WERI-Rb-1 (cell line): ENCODE data around the gene HDDC3.

Experiments
- DNase-seq: peaks from one replicate; pipeline ENCODE4 v3.0.0-alpha.2; 2020
- H3K27ac ChIP-seq: fragments of 250-450 bp; sonication (Bioruptor Pico); 2 replicates; pipeline ENCODE4 v1.5.1; 2020; ENCODE audit warnings: mild to moderate bottlenecking, moderate library complexity
- H3K27me3 ChIP-seq: fragments of 250-450 bp; sonication (Bioruptor Pico); 2 replicates; pipeline ENCODE4 v1.5.1; 2021; ENCODE audit warnings: mild to moderate bottlenecking, low read depth, moderate library complexity; ENCODE audit not compliant: insufficient read depth, severe bottlenecking
- H3K36me3 ChIP-seq: fragments of 250-450 bp; sonication (Bioruptor Pico); 2 replicates; pipeline ENCODE4 v1.5.1; 2020; ENCODE audit warnings: mild to moderate bottlenecking, moderate library complexity
- H3K4me3 ChIP-seq: 2 replicates; pipeline ENCODE4 v1.5.1; 2011; ENCODE audit warnings: low read depth, mild to moderate bottlenecking, control low read depth, low read length
- H3K9me3 ChIP-seq: fragments of 250-450 bp; sonication (Bioruptor Pico); 2 replicates; pipeline ENCODE4 v1.5.1; 2021; ENCODE audit warnings: mild to moderate bottlenecking, moderate library complexity; ENCODE audit not compliant: severe bottlenecking
- TF ChIP-seq, protein P1 (sequence below): IDR thresholded peaks from 2 replicates; pipeline ENCODE4 v1.5.1; 2011; ENCODE audit warnings: low read depth, mild to moderate bottlenecking, control low read depth, inconsistent platforms, low read length

HDDC3 gene

DNA sequence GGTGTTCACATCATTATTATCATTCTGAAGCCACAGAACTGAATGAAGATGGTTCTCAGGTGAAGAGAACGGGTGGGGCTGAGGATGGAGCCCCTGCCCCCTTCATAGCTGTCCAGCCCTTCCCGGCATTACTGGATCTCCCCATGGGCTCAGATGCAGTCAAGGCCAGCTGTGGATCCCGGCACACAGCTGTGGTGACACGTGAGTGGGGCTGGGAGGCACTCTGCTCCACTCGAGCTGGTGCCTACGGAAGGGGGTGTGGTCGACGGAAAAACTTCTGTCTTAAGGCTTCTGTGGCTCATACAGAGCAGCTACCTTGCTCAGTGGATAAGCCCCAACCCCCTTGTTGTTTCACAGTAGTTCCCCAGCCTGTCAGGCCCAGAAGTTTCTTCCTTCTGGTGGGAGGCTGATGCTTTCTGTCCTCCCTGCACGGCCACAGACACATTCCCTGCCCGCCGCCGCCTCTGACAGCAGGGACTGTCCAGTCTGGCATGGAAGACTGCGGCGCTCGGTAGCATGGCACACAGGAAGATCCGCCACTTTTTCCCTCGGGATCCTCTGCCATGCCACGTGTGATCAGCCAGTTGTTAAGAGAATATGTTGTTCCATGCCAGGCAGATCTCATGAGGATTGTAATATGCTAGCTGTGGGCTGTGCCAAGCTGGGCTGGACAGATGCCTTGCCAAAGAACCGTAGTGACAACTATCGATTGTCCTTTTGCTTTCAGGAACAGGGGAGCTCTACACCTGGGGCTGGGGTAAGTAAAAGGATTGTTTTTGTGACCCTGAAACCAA is 28.1 kb upstream of the HDDC3 start:
- DNase-seq, result no peak
- no peaks in the 10 kb centered on the region for H3K27me3 ChIP-seq
- peaks cover 64% of the 10 kb centered on the region for H3K36me3 ChIP-seq
- H3K27ac ChIP-seq, result no peak overlapping the region
- no peak overlapping the region for H3K4me3 ChIP-seq
- TF ChIP-seq, protein P1, sequence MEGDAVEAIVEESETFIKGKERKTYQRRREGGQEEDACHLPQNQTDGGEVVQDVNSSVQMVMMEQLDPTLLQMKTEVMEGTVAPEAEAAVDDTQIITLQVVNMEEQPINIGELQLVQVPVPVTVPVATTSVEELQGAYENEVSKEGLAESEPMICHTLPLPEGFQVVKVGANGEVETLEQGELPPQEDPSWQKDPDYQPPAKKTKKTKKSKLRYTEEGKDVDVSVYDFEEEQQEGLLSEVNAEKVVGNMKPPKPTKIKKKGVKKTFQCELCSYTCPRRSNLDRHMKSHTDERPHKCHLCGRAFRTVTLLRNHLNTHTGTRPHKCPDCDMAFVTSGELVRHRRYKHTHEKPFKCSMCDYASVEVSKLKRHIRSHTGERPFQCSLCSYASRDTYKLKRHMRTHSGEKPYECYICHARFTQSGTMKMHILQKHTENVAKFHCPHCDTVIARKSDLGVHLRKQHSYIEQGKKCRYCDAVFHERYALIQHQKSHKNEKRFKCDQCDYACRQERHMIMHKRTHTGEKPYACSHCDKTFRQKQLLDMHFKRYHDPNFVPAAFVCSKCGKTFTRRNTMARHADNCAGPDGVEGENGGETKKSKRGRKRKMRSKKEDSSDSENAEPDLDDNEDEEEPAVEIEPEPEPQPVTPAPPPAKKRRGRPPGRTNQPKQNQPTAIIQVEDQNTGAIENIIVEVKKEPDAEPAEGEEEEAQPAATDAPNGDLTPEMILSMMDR, result no peak
- no peaks in the 10 kb centered on the region for H3K9me3 ChIP-seq

DNA sequence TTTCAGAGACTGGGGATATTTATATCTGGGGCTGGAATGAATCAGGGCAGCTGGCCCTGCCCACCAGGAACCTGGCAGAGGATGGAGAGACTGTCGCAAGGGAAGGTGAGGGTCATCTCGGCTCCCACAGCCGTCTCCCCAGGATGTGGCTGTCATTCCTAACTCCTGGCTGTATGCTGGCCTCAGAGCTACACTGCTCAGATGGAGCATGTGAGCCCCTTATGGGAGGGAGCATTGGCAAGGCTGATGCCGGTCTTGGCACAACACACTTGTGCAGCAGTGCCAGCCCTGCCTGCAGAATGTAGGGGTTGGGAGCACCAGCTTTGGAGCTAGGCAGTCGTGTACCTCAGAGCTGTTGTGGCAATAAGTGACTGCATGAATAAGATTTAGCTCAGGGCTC is 27.5 kb upstream of the HDDC3 start:
- no peak for DNase-seq
- Histone ChIP-seq H3K27me3 (no peaks in the 10 kb centered on the region), H3K27ac (no peak overlapping the region), H3K36me3 (peaks cover 60% of the 10 kb centered on the region), H3K9me3 (no peaks in the 10 kb centered on the region), H3K4me3 (no peak overlapping the region)
- TF ChIP-seq, protein P1, result no peak

DNA sequence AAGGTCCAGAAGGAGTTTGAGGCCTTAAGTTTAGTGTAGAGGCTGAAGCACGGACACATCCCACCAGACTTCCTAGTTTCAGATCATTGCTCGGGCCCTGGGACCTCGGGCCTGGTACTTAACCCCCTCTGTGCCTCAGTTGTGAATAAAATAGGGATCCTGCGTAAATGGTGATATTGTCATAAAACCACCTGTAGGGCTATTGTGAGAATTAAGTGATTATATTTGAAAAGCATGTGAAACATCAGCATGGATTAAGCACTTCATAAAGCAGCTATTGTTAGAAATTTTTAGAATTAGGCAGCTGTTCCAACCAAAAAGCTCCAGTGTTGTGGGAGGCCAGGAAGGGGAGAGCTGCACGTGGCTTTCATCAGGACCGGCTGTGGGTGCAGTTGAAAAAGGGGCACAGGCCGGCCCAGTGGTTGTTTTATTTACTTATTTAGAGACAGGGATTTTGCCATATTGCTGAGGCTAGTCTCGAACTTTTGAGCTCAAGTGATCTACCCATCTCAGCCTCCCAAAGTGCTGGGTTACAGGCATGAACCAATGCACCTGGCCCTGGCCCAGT is 26.8 kb upstream of the HDDC3 start:
- no peak overlapping the region for H3K27ac ChIP-seq
- no peaks in the 10 kb centered on the region for H3K9me3 ChIP-seq
- DNase-seq, result no peak
- peaks cover 56% of the 10 kb centered on the region for H3K36me3 ChIP-seq
- no peaks in the 10 kb centered on the region for H3K27me3 ChIP-seq
- H3K4me3 ChIP-seq, result no peak overlapping the region
- TF ChIP-seq, protein P1, result no peak

DNA sequence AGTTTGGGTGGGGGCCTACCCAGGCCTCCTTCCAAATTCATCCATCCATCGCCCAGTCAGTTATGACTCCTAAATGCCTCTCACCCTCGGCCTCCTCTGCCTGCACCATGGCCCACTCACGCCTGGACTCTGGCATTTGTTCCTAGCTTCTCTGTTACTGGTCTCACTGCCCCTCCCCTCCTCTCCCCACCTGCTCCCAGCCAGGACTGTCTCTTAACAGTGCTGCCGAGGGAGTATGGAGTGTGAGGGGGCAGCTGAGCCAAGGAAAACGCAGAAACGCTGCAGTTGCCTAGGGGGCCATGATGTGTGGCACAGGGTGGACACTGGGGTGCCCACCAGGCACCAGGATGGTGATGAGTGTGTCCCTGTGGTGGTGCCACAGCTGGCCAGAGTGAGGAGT is 25.4 kb upstream of the HDDC3 start:
- no peaks in the 10 kb centered on the region for H3K27me3 ChIP-seq
- TF ChIP-seq, protein P1, result no peak
- DNase-seq, result no peak
- H3K27ac ChIP-seq, result no peak overlapping the region
- no peaks in the 10 kb centered on the region for H3K9me3 ChIP-seq
- H3K36me3 ChIP-seq, result peaks cover 55% of the 10 kb centered on the region
- H3K4me3 ChIP-seq, result no peak overlapping the region

DNA sequence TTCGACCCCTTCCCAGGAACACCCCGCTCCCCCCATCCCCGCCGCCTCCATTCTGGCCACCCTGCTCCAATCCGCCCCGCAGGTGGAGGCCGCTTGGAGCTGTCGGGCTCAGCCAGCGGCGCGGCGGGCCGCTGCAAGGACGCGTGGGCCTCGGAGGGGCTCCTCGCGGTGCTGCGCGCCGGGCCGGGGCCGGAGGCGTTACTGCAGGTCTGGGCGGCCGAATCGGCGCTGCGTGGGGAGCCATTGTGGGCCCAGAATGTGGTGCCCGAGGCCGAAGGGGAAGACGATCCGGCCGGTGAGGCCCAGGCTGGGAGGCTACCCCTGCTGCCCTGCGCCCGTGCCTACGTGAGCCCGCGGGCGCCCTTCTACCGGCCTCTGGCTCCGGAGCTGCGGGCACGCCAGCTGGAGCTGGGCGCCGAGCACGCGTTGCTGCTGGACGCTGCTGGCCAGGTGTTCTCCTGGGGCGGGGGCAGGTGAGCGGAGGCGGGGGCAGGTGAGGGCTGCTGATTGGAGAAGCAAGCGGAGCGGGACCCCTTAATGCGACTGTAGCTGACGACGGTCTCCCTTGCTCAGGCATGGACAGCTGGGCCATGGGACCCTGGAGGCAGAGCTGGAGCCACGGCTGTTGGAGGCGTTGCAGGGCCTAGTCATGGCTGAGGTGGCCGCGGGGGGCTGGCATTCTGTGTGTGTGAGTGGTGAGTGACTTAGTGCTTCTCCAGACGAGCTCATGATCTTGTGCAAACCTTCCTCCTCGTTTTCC is 24.9 kb upstream of the HDDC3 start:
- Histone ChIP-seq H3K9me3 (no peaks in the 10 kb centered on the region), H3K4me3 (no peak overlapping the region), H3K27me3 (no peaks in the 10 kb centered on the region), H3K36me3 (peaks cover 53% of the 10 kb centered on the region), H3K27ac (no peak overlapping the region)
- TF ChIP-seq, protein P1, result no peak
- no peak for DNase-seq
